HG02981 (cell line): ENCODE data around the gene ZEB2.

Experiments
- ATAC-seq: cut with Tn5 transposase; IDR thresholded peaks from one replicate; pipeline ENCODE4 v1.9.1; 2021; ENCODE audit warnings: mild to moderate bottlenecking, moderate library complexity; ENCODE audit not compliant: unreplicated experiment

Gene ZEB2

GRCh38 chr2:144472911-144473310 is 47.0 kb downstream of the ZEB2 start:
- ATAC-seq: no peak

- no peak for ATAC-seq
Observed at GRCh38 chr2:144472046-144472412, 47.9 kb downstream of the ZEB2 start.

GRCh38 chr2:144471305-144472045 is 48.4 kb downstream of the ZEB2 start:
- ATAC-seq: peak; percentile 91

- ATAC-seq: no peak
Observed at GRCh38 chr2:144470816-144471215, 49.1 kb downstream of the ZEB2 start.

GRCh38 chr2:144470334-144470733 is 49.6 kb downstream of the ZEB2 start:
- ATAC-seq: no peak

- no peak for ATAC-seq
Observed at GRCh38 chr2:144469798-144470197, 50.1 kb downstream of the ZEB2 start.

- no peak for ATAC-seq
Observed at GRCh38 chr2:144468823-144469595, 50.9 kb downstream of the ZEB2 start.

- no peak for ATAC-seq
Observed at GRCh38 chr2:144467502-144468137, 52.3 kb downstream of the ZEB2 start.

- no peak for ATAC-seq
Observed at GRCh38 chr2:144466637-144467036, 53.3 kb downstream of the ZEB2 start.

GRCh38 chr2:144465749-144466148 is 54.2 kb downstream of the ZEB2 start:
- no peak for ATAC-seq

- ATAC-seq: no peak
Observed at GRCh38 chr2:144464730-144465129, 55.2 kb downstream of the ZEB2 start.

GRCh38 chr2:144463266-144463665 is 56.7 kb downstream of the ZEB2 start:
- no peak for ATAC-seq

- no peak for ATAC-seq
Observed at GRCh38 chr2:144462266-144462665, 57.7 kb downstream of the ZEB2 start.

GRCh38 chr2:144461308-144461766 is 58.6 kb downstream of the ZEB2 start:
- ATAC-seq: no peak

GRCh38 chr2:144460727-144461307 is 59.1 kb downstream of the ZEB2 start:
- no peak for ATAC-seq

GRCh38 chr2:144459937-144460336 is 60.0 kb downstream of the ZEB2 start:
- ATAC-seq: no peak

GRCh38 chr2:144459286-144459685 is 60.6 kb downstream of the ZEB2 start:
- no peak for ATAC-seq

- no peak for ATAC-seq
Observed at GRCh38 chr2:144458541-144458940, 61.4 kb downstream of the ZEB2 start.

- peak; percentile 70 for ATAC-seq
Observed at GRCh38 chr2:144456680-144457079, 63.2 kb downstream of the ZEB2 start.

- no peak for ATAC-seq
Observed at GRCh38 chr2:144455987-144456386, 63.9 kb downstream of the ZEB2 start.
